Activated CD4-positive, alpha-beta T cell treated with anti-CD3 and anti-CD28 coated beads, Interleukin-2, amount 10 ng/mL, durations not matched to agents 24 days and 14 days (primary cell): Measurements from ENCODE around the gene BCL3. TPM values are rescaled to one million over a fixed set of nuclear protein-coding genes. Genes with fewer than 3 reads are reported as not detected.

Source experiments
- DNase-seq: peaks from one replicate; pipeline ENCODE4 v3.0.0; 2022
- H3K27ac Mint-ChIP-seq: one replicate; pipeline ENCODE4 v1.8.0; 2022; ENCODE audit warnings: mild to moderate bottlenecking, mixed read lengths
- H3K27me3 Mint-ChIP-seq: one replicate; pipeline ENCODE4 v1.8.0; 2022; ENCODE audit warnings: mixed read lengths
- H3K36me3 Mint-ChIP-seq: one replicate; pipeline ENCODE4 v1.8.0; 2022; ENCODE audit warnings: low read depth, mild to moderate bottlenecking, mixed read lengths
- H3K4me1 Mint-ChIP-seq: one replicate; pipeline ENCODE4 v1.8.0; 2021; ENCODE audit warnings: mixed read lengths
- H3K4me3 Mint-ChIP-seq: one replicate; pipeline ENCODE4 v1.8.0; 2022; ENCODE audit warnings: mild to moderate bottlenecking, moderate library complexity, mixed read lengths
- H3K9me3 Mint-ChIP-seq: one replicate; pipeline ENCODE4 v1.8.0; 2021; ENCODE audit warnings: mixed read lengths
- intact Hi-C: fragments of 100-400 bp; cut with micrococcal nuclease; formaldehyde crosslinking; loops from one replicate; pipeline ENCODE4 v1.15.1; 2023
- total RNA-seq: library from RNA; stranded (reverse); gene quantifications from 2 replicates; pipeline ENCODE4 v1.2.3, GENCODE V29; 2022

The BCL3 gene
- total RNA-seq, 1 donor from 2014 or later = 73.1 TPM

DNA sequence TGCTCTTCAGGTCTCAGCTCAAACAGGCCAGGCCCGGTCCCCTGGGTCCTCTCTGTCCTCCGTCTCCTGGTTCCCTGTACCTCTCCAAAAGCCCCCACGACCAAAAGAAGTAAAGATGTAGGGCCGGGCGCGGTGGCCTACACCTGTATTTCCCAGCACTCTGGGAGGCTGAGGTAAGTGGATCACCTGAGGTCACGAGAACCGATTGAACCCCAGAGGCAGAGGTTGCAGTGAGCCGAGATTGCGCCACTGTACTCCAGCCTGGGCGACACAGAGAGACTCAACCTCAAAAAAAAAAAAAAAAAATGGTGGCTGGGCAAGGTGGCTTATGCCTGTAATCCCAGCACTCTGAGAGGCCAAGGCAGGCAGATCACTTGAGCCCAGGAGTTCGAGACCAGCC is 22.0 kb upstream of the BCL3 start:
- no peak for DNase-seq
- H3K4me1 Mint-ChIP-seq = peaks cover 44% of the 10 kb centered on the region
- no peaks in the 10 kb centered on the region for H3K9me3 Mint-ChIP-seq
- no peak overlapping the region for H3K27ac Mint-ChIP-seq
- intact Hi-C loops = no loop called here
- no peaks in the 10 kb centered on the region for H3K36me3 Mint-ChIP-seq
- H3K27me3 Mint-ChIP-seq = peaks cover 2% of the 10 kb centered on the region
- H3K4me3 Mint-ChIP-seq = no peak overlapping the region

DNA sequence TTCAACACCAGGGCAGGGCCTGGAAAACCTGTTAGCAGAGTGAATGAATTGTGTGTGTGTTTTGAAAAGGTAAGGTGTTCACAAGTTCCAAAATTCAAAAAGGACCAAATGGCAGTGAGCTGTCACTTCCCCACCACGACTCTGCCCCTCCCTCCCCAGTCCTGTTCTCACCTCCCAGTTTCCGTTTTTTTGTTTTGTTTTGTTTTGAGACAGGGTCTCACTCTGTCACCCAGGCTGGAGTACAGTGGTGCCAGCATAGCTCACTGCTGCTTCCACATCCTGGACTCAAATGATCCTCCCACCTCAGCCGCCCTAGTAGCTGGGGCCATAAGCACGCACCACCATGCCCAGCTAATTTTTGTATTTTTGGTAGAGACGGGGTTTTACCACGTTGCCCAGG is 20.3 kb upstream of the BCL3 start:
- Mint-ChIP-seq H3K27me3 (peaks cover 2% of the 10 kb centered on the region), H3K9me3 (no peaks in the 10 kb centered on the region), H3K36me3 (no peaks in the 10 kb centered on the region), H3K4me3 (peak overlapping the region; percentile 9), H3K4me1 (peaks cover 31% of the 10 kb centered on the region), H3K27ac (no peak overlapping the region)
- DNase-seq = no peak
- intact Hi-C loops = no loop called here

DNA sequence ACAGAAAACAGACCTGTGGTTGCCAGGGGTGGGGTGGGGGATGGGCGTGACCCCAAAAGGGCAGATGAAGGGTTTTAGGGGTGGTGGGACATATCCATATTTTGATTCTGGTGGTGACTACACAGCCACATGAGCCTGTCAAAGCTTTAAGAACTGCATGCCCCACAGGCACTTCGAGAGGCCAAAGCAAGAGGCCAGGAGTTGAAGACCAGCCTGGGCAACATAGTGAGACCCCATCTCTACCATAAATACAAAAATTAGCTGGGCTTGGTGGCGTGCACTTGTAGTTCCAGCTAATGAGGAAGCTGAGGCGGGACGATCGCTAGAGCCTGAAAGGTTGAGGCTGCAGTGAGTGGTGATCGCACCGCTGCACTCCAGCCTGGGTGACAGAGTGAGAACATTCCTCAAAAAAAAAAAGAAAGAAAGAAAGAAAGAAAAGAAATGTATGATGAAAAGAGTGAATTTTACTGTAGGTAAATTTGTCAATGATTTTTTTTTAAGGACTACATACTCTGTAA is 18.9 kb upstream of the BCL3 start:
- Mint-ChIP-seq H3K4me3 (no peak overlapping the region), H3K4me1 (peaks cover 18% of the 10 kb centered on the region), H3K36me3 (no peaks in the 10 kb centered on the region), H3K9me3 (no peaks in the 10 kb centered on the region), H3K27ac (peak overlapping the region; percentile 23), H3K27me3 (peaks cover 3% of the 10 kb centered on the region)
- no peak for DNase-seq
- intact Hi-C loops = no loop called here

DNA sequence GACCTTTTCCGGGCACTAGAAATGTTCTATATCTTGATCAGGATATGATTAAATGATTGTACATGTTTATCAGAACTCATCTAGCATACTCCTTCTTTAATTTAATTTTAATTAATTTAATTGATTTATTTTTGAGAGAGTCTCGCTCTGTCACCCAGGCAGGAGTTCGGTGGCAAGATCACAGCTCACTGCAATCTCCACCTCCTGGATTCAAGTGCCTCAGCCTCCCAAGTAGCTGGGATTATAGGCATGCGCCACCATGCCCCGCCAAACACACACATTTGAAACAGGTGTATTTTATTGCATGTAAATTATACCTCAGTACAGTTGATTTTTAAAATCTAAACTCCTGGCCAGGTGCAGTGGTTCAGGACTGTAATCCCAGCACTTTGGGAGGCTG is 17.4 kb upstream of the BCL3 start:
- no peak overlapping the region for H3K4me3 Mint-ChIP-seq
- DNase-seq = no peak
- H3K9me3 Mint-ChIP-seq = no peaks in the 10 kb centered on the region
- H3K27ac Mint-ChIP-seq = no peak overlapping the region
- H3K36me3 Mint-ChIP-seq = no peaks in the 10 kb centered on the region
- peaks cover 15% of the 10 kb centered on the region for H3K4me1 Mint-ChIP-seq
- H3K27me3 Mint-ChIP-seq = peaks cover 7% of the 10 kb centered on the region
- intact Hi-C loops = no loop called here

DNA sequence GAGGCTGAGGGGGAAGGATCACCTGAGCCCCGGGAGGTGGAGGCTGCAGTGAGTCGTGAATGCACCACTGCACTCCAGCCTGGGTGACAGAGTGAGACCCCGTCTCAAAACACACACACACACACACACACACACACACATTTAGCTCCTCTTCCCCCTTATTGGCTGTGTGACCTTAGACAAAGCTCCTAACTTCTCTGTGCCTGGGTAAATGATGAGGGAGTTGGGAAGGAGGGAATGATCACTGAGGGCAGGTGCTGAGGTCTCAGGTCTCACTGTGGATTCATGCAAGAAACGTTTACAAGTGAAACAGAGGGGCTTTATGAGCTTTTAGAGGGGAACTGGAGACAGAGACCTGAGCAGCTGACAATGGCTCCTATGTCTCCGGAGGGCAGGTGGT is 16.9 kb upstream of the BCL3 start:
- peaks cover 7% of the 10 kb centered on the region for H3K27me3 Mint-ChIP-seq
- no peaks in the 10 kb centered on the region for H3K9me3 Mint-ChIP-seq
- peaks cover 13% of the 10 kb centered on the region for H3K4me1 Mint-ChIP-seq
- intact Hi-C loops = no loop called here
- no peaks in the 10 kb centered on the region for H3K36me3 Mint-ChIP-seq
- DNase-seq = no peak
- H3K27ac Mint-ChIP-seq = no peak overlapping the region
- no peak overlapping the region for H3K4me3 Mint-ChIP-seq

DNA sequence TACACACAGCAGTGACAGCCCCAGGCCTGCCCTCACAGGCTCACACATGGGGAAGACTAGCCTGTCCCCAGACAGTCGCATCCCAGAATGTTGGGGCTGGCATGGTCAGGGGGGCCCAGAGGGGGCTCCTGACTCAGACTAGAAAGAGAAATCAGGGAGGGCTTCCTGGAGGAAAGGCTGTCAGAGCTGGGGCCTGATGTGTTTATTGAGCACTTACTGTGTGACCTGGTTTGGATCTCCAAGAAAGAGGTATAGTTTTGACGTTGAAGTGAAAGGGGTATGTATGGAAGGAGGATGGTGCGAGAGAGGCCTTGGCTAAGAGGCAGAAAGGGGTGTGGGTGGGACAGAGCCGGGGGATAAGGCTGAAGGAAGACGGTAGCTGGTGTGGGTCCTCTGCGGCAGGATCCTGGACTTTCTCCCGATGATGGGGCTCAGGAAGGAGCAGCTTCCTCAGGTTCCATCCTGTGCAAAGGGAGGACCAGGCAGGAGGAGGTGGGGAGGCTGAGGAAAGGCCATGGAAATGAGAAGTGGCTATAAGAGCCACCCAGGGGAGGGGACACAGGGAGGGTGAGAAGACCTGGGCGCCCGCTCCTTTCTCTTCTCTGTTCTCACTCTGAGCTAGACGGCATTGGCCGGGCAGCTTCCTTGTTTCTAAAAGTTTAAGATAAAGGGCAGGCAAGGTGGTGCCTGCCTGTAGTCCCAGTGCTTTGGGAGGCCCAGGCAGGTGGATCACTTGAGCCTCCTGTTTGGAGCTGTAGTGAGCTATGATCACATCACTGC is 16.1 kb upstream of the BCL3 start:
- peaks cover 18% of the 10 kb centered on the region for H3K4me1 Mint-ChIP-seq
- no peaks in the 10 kb centered on the region for H3K36me3 Mint-ChIP-seq
- H3K27me3 Mint-ChIP-seq = peaks cover 9% of the 10 kb centered on the region
- no peak overlapping the region for H3K27ac Mint-ChIP-seq
- no peaks in the 10 kb centered on the region for H3K9me3 Mint-ChIP-seq
- intact Hi-C loops = no loop called here
- no peak overlapping the region for H3K4me3 Mint-ChIP-seq
- DNase-seq = no peak

DNA sequence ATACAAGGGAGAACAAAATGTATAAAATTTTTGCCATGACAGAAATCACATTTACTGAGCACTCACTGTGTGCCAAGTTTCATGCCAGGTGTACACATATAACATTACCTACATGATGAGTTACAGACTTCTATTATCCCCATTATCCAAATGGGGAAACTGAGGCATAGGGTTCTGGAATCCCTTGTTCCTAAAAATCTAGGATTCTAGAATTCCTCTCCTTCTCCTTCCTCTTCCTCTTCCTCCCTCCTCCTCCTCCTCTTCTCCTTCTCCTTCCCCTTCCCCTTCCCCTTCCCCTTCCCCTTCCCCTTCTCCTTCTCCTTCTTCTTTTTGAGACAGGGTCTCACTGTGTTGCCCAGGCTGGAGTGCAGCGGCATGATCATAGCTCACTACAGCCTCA is 14.2 kb upstream of the BCL3 start:
- intact Hi-C loops = no loop called here
- Mint-ChIP-seq H3K27me3 (peaks cover 11% of the 10 kb centered on the region), H3K9me3 (no peaks in the 10 kb centered on the region), H3K4me3 (no peak overlapping the region), H3K36me3 (no peaks in the 10 kb centered on the region), H3K4me1 (peaks cover 19% of the 10 kb centered on the region), H3K27ac (no peak overlapping the region)
- no peak for DNase-seq

DNA sequence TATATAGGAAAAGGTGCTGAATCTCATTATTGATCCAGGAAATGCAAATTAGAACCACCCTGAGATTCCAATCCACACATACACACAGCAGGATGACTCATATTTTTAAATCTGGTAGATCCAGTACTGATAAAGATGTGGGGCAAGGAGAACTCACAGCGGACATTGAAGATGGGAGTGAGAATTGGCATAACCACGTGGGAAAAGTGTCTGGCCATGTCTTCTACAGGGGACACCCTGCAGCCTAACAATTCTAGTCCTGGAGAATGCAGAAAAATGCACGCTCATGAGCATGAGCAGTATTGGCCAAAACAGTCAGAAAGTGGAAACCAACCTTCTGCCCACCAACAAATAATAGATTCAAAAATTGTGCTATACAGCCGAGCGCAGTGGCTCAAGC is 13.5 kb upstream of the BCL3 start:
- Mint-ChIP-seq H3K27ac (no peak overlapping the region), H3K36me3 (no peaks in the 10 kb centered on the region), H3K27me3 (peaks cover 9% of the 10 kb centered on the region), H3K4me1 (peaks cover 19% of the 10 kb centered on the region), H3K9me3 (no peaks in the 10 kb centered on the region), H3K4me3 (no peak overlapping the region)
- intact Hi-C loops = no loop called here
- DNase-seq = no peak

DNA sequence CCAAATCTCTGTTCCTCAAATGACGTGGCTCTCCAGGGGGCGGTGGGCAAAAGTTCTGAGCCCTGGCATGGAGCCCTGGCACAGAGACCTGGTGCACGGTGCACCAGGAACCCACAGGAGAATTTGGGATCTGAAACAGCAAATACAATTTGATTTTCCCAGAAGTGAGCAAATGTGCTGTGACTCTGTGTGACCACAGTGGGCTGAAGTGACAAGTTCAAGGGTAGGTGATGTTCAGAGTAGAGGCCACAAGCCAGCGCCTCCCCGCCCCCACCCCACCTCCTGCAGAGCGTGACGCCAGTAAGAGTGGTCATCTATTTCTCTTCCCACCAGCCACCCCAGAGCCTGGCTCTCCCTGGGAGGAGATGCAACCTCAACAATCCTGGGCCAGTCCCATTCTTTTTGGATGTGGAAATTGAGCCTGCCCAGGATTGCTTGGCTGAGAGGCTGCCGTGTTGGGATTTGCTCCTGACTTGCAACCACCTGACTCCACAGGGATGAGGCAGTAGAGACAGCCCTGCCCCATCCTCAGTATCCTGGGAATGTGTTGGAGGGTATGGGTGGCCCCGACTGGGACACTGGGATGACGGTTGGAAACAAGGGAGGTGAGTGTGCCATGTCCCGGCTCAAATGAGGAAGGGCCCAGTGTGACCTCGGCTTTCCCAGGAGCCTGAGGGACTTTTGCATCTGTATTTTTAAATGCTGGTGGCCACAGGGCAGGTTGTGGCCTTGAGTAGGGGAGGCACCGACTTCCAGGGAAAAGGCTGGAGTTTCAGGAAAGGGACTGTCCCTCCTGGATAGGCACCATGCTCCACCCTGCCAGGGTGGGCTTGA is 11.1 kb upstream of the BCL3 start:
- H3K4me3 Mint-ChIP-seq = no peak overlapping the region
- no peaks in the 10 kb centered on the region for H3K9me3 Mint-ChIP-seq
- peaks cover 9% of the 10 kb centered on the region for H3K27me3 Mint-ChIP-seq
- intact Hi-C loops = no loop called here
- peak overlapping the region; percentile 25 for H3K27ac Mint-ChIP-seq
- peak; percentile 52 for DNase-seq
- H3K36me3 Mint-ChIP-seq = no peaks in the 10 kb centered on the region
- peaks cover 19% of the 10 kb centered on the region for H3K4me1 Mint-ChIP-seq

DNA sequence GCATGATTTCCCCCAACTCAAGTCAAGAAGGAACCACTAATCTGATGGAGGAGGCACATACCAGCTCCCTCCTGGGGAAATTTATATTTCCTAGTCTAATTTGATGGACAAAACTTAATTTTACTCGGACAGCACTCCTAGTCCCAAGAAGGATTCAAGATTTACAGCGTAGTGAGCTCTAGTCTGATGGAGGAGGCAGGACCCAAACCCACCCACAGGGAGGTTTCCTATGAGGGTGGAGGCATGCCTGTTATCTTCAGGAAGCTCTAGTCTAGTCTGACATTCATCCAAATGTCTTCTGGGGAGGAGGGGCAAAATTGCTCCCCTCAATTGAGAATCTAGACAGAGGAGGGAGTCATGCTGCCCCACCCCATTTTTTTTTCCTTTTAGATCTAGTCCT is 10.4 kb upstream of the BCL3 start:
- Mint-ChIP-seq H3K4me1 (peaks cover 22% of the 10 kb centered on the region), H3K4me3 (no peak overlapping the region), H3K27ac (no peak overlapping the region), H3K27me3 (peaks cover 9% of the 10 kb centered on the region), H3K9me3 (no peaks in the 10 kb centered on the region), H3K36me3 (no peaks in the 10 kb centered on the region)
- DNase-seq = no peak
- intact Hi-C loops = no loop called here

DNA sequence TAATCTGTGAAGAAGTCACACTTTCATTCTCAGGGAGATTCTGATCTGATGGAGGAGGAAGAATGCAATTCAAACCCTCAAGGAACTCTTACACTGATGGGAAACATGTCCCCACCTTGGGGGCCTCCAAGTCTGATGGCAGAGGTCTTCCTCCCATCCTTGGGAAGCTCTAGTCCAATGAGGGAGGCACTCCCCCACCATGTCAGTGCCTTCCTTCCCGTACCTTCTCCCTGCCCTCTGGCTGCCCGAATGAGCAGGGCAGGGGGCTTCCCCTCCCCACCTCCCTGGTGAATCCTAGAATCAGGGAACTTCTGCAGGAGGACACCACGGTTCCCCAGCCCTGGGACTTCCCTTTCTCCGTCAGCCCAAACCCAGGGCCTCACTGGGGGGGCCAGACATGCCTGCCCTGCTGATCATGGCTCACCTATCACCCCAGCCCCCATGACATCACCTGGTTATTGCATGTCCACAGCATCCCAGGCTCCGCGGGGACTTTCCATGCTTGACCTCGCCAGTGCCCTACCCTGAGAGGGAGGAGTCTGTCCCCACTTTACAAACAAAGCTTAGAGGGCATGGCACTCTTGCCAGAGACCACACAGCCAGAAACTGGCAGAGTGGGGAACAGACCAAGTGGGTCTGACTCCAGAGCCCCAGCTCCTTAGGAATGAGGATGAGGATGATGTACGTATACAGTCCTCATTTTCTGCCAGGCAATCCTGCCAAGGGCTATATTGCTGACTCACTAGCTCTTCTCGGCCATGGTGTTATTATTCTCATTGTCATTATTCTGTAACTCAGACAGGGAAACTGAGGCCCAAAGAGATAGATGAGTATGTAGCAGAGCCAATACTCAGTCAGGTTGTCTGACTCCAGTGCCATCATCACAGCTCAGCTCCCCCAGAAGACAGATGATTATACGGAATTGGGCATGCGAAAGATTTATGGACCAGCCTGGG is 9.6 kb upstream of the BCL3 start:
- intact Hi-C loops = no loop called here
- Mint-ChIP-seq H3K4me3 (no peak overlapping the region), H3K4me1 (peaks cover 22% of the 10 kb centered on the region), H3K9me3 (no peaks in the 10 kb centered on the region), H3K27ac (no peak overlapping the region), H3K36me3 (no peaks in the 10 kb centered on the region), H3K27me3 (peaks cover 9% of the 10 kb centered on the region)
- DNase-seq = no peak

DNA sequence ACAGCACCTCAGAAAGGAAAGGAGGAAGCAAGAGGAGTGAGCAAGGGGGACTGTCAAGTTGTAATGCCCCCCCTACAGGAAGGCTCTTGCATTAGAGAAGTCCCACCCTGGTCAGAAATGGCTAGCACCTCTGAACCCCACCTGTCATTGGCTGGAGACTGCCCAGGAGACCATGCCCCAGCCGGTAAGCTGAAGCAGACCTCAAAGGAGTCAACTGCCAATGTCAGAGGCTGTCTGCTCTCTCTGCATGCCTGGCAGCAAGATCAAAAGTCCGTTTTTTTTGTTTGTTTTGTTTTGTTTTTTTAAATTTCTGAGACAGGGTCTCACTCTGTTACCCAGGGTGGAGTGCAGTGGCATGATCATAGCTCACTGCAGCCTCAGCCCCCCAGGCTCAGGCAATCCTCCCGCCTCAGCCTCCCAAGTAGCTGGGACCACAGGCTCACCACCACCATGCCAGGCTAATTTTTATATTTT is 8.1 kb upstream of the BCL3 start:
- H3K36me3 Mint-ChIP-seq = no peaks in the 10 kb centered on the region
- intact Hi-C loops = no loop called here
- DNase-seq = no peak

DNA sequence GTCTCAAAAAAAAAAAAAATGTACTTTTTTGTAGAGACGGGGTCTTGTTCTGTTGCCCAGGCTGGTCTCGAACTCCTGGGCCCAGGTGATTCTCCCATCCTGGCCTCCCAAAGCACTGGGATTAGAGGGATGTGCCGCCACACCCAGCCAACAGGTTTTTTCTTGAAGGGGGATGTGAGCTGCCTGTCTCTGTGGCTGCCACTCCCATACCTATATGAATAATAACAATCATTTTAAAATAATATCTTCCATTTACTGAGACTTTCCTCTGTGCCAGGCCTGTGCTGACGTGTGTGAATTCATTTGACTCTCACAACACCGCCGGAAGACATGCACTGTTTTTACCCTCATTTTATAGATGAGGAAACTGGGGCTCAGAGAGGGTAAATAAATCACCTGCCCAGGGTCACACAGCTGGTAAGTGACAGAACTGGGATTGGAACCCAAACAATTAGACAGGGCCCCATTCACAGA is 7.2 kb upstream of the BCL3 start:
- Mint-ChIP-seq H3K4me3 (no peak overlapping the region), H3K36me3 (no peaks in the 10 kb centered on the region), H3K27me3 (peaks cover 6% of the 10 kb centered on the region), H3K27ac (no peak overlapping the region), H3K4me1 (peaks cover 25% of the 10 kb centered on the region), H3K9me3 (no peaks in the 10 kb centered on the region)
- DNase-seq = no peak
- intact Hi-C loops = no loop called here

More for the DNA sequence above, 8.1 kb upstream of the BCL3 start:
- Mint-ChIP-seq H3K9me3 (no peaks in the 10 kb centered on the region), H3K27ac (no peak overlapping the region), H3K27me3 (peaks cover 4% of the 10 kb centered on the region), H3K4me3 (no peak overlapping the region), H3K4me1 (peaks cover 16% of the 10 kb centered on the region)
